Lung (tissue), 12 donors: Measurements from ENCODE around the gene ASCC2. TPM values are rescaled to one million over a fixed set of nuclear protein-coding genes. Genes with fewer than 3 reads are reported as not detected.
"Not testable (repeated sequence)": the region's sequence is repeated elsewhere in the genome, so short reads cannot be mapped to it uniquely, and the experiment has no call there.

Source experiments
- ATAC-seq: fragments of 200-7000 bp; cut with Tn5 transposase; one replicate; pipeline ENCODE4 v1.9.1; 2020; ENCODE audit warnings: moderate number of reproducible peaks; ENCODE audit not compliant: insufficient read depth, low FRiP score
- DNase-seq, 3 donors: peaks; one replicate each; pipeline ENCODE4 v3.0.0-alpha.2; 2013 to 2017
- H3K27ac ChIP-seq, 2 donors: one replicate each; pipeline ENCODE4 v1.5.1; 2013; ENCODE audit warnings: mild to moderate bottlenecking in 2 of 2, moderate library complexity in 2 of 2, control low read depth in 1 of 2, inconsistent platforms in 1 of 2, low read depth in 1 of 2, low read length in 1 of 2
- H3K27me3 ChIP-seq, 3 donors: one replicate each; pipeline ENCODE4 v1.5.1; 2013; ENCODE audit warnings: low read length in 2 of 3; ENCODE audit not compliant: control insufficient read depth in 3 of 3, insufficient read depth in 3 of 3
- H3K36me3 ChIP-seq, 4 donors: one replicate each; pipeline ENCODE4 v1.5.1; 2013; ENCODE audit warnings: low read length in 4 of 4, mild to moderate bottlenecking in 1 of 4, moderate library complexity in 1 of 4; ENCODE audit not compliant: control insufficient read depth in 4 of 4, insufficient read depth in 4 of 4
- H3K4me1 ChIP-seq, 5 donors: one replicate each; pipeline ENCODE4 v1.5.1; 2013; ENCODE audit warnings: low read length in 5 of 5, mild to moderate bottlenecking in 2 of 5, moderate library complexity in 1 of 5; ENCODE audit not compliant: control insufficient read depth in 5 of 5, insufficient read depth in 5 of 5
- H3K4me3 ChIP-seq: one replicate; pipeline ENCODE4 v1.5.1; 2013; ENCODE audit warnings: mild to moderate bottlenecking, control low read depth, moderate library complexity
- H3K9ac ChIP-seq, 2 donors: one replicate each; pipeline ENCODE4 v1.5.1; 2013; ENCODE audit warnings: low read length in 2 of 2, control low read depth in 1 of 2; ENCODE audit not compliant: insufficient read depth in 1 of 2
- H3K9me3 ChIP-seq, 4 donors: one replicate each; pipeline ENCODE4 v1.5.1; 2013; ENCODE audit warnings: low read length in 3 of 4, mild to moderate bottlenecking in 1 of 4, moderate library complexity in 1 of 4; ENCODE audit not compliant: control insufficient read depth in 4 of 4, insufficient read depth in 3 of 4
- CTCF ChIP-seq: IDR thresholded peaks from 2 replicates; pipeline ENCODE4 v1.5.1; 2012; ENCODE audit warnings: mild to moderate bottlenecking; ENCODE audit errors: control extremely low read depth, extremely low read depth
- WGBS, 2 donors: extraction: QIAGEN DNeasy Blood & Tissue Kit; methylation state at CpG; one replicate each; pipeline ENCODE4 v1.1.7; 2013; 5-methylcytosine and 5-hydroxymethylcytosine counted together
- polyA plus RNA-seq, 2 donors: library from polyadenylated mRNA; stranded (reverse); fragments of 200-250 nt; gene quantifications; one replicate each; pipeline ENCODE4 v1.2.1, GENCODE V29; 2013
- total RNA-seq, 2 donors: library from RNA; depleted of rRNA in 1 of 2; stranded (reverse); fragments of >200 nt in 1 of 2; gene quantifications; one replicate each; pipeline ENCODE4 v1.2.1, GENCODE V29; 2014 to 2021
- donor health status: control.
- donor health status: control.
- donor health status: Bipolar disorder and iron deficiency.
- donor health status: healthy.
- donor health status: DM: yes; HTN: yes; CAD: no.

ASCC2 gene
- total and polyA plus RNA-seq, 4 donors = 38.6 to 61.6 (median 53.6) TPM

- not testable (repeated sequence) for ATAC-seq, DNase-seq, H3K9ac ChIP-seq, H3K27ac ChIP-seq, H3K4me3 ChIP-seq, H3K27me3 ChIP-seq, H3K9me3 ChIP-seq, H3K4me1 ChIP-seq
- 90 to 95% methylated on average over 11 of the region's 11 CpGs for WGBS, 2 donors
- H3K36me3 ChIP-seq = peaks cover 0 to 13% (median 0%) of the 10 kb centered on the region in 4 donors
Measured at GRCh38 chr22:29754658-29755395, 83.2 kb downstream of the ASCC2 start.

- no peaks in the 10 kb centered on the region for H3K4me1 ChIP-seq
- no peak for TF ChIP-seq CTCF
- peaks cover 0 to 13% (median 0%) of the 10 kb centered on the region in 4 donors for H3K36me3 ChIP-seq
- H3K27ac ChIP-seq = no peak overlapping the region
- H3K9me3 ChIP-seq = no peaks in the 10 kb centered on the region
- no peak for ATAC-seq
- no peak overlapping the region for H3K4me3 ChIP-seq
- 90 to 94% methylated on average over 16 of the region's 16 CpGs for WGBS, 2 donors
- no peak for DNase-seq
- no peaks in the 10 kb centered on the region for H3K27me3 ChIP-seq
- H3K9ac ChIP-seq = no peak overlapping the region
Measured at GRCh38 chr22:29753808-29754657, 84.0 kb downstream of the ASCC2 start.

- H3K27ac ChIP-seq = no peak overlapping the region
- H3K9me3 ChIP-seq = no peaks in the 10 kb centered on the region
- no peaks in the 10 kb centered on the region for H3K4me1 ChIP-seq
- WGBS, 2 donors = 95 to 97% methylated on average over 2 of the region's 2 CpGs
- H3K27me3 ChIP-seq = no peaks in the 10 kb centered on the region
- no peak for TF ChIP-seq CTCF
- no peak overlapping the region for H3K9ac ChIP-seq
- peaks cover 0 to 25% (median 4%) of the 10 kb centered on the region in 4 donors for H3K36me3 ChIP-seq
- DNase-seq = no peak
- no peak overlapping the region for H3K4me3 ChIP-seq
- no peak for ATAC-seq
Measured at GRCh38 chr22:29751669-29752068, 86.4 kb downstream of the ASCC2 start.
